Body of pancreas (tissue), 4 donors: ENCODE data around the gene FIBP. TPM values are rescaled to one million over a fixed set of nuclear protein-coding genes. Genes with fewer than 3 reads are reported as not detected.

Experiments used
- ATAC-seq: fragments of 150-250 bp; one replicate; pipeline ENCODE4 v1.9.1; 2016
- DNase-seq, 4 donors: peaks; one replicate each; pipeline ENCODE4 v3.0.0-alpha.2; 2019
- H3K27ac ChIP-seq, 4 donors: fragments of 200-600 bp; sonication (generic); 1 replicate in 3 of 4; 2 replicates in 1 of 4; pipeline versions ENCODE4 v1.5.1 to v1.6.1; 2016 to 2019; ENCODE audit warnings: mild to moderate bottlenecking in 1 of 4, mixed read lengths in 1 of 4, moderate library complexity in 1 of 4
- H3K27me3 ChIP-seq, 2 donors: fragments of 200-600 bp; sonication (generic); one replicate each; pipeline ENCODE4 v1.6.0; 2016; ENCODE audit warnings: mild to moderate bottlenecking in 1 of 2
- H3K36me3 ChIP-seq, 2 donors: fragments of 200-600 bp; sonication (generic); replicated peaks in 1 of 2; 2 replicates each; pipeline ENCODE4 v1.5.1; 2016; ENCODE audit warnings: low read depth in 2 of 2; ENCODE audit not compliant: insufficient read depth in 1 of 2
- H3K4me1 ChIP-seq: fragments of 200-600 bp; sonication (generic); one replicate; pipeline ENCODE4 v1.6.0; 2016
- H3K4me3 ChIP-seq, 2 donors: fragments of 200-600 bp; sonication (generic); 1 replicate in 1 of 2; 2 replicates in 1 of 2; pipeline ENCODE4 v1.5.1; 2016 to 2019
- H3K9me3 ChIP-seq, 3 donors: fragments of 200-600 bp; sonication (generic); 1 replicate in 2 of 3; 2 replicates in 1 of 3; pipeline ENCODE4 v1.5.1; 2016
- CTCF ChIP-seq, 7 experiments: fragments of 450-650 bp in 4 of 7; fragments of 200-600 bp in 3 of 7; sonication (generic) in 3 of 7; IDR thresholded peaks; one replicate each; pipeline ENCODE4 v1.5.1; 2016 to 2019; ENCODE audit warnings: antibody characterized with exemption in 7 of 7
- POLR2A ChIP-seq, 3 donors: fragments of 450-650 bp; IDR thresholded peaks; one replicate each; pipeline ENCODE4 v1.6.1; 2016; ENCODE audit warnings: antibody characterized with exemption in 3 of 3, mild to moderate bottlenecking in 2 of 3
- WGBS, 2 donors: methylation state at CpG; one replicate each; pipeline ENCODE4 v1.1.5; 2017; 5-methylcytosine and 5-hydroxymethylcytosine counted together
- intact Hi-C: fragments of 100-400 bp; cut with DNase I; formaldehyde crosslinking; loops from one replicate; pipeline ENCODE4 v1.15.1; 2023
- total RNA-seq, 2 donors: library from RNA; depleted of rRNA; stranded (reverse); fragments of >200 nt; gene quantifications; one replicate each; pipeline ENCODE4 v1.1.0, GENCODE V29; 2016

FIBP gene
- total RNA-seq, 2 donors from 2014 or later, result 40.2 to 49.5 TPM

GRCh38 chr11:65911682-65912568 is 23.7 kb upstream of the FIBP start:
- intact Hi-C loops, result no loop called here
- DNase-seq (peak in 2 of 4 donors; percentile 20 to 31), ATAC-seq (peak; percentile 21)
- TF ChIP-seq POLR2A (IDR thresholded peaks at IDR 0.05), result no peak
- TF ChIP-seq CTCF (IDR thresholded peaks at IDR 0.05), result peak in 4 of 7 experiments; percentile 17 to 31 (median 19)
- Histone ChIP-seq H3K9me3 (no peaks in the 10 kb centered on the region), H3K4me3 (no peak overlapping the region), H3K36me3 (no peaks in the 10 kb centered on the region), H3K4me1 (peaks cover 21% of the 10 kb centered on the region), H3K27ac (no peak overlapping the region), H3K27me3 (no peaks in the 10 kb centered on the region)
- WGBS, 2 donors, result 15 to 21% methylated on average over 12 to 14 of the region's 14 CpGs

GRCh38 chr11:65907878-65908277 is 19.6 kb upstream of the FIBP start:
- WGBS, 2 donors, result 76 to 84% methylated on average over 6 of the region's 6 CpGs

GRCh38 chr11:65906602-65907001 is 18.3 kb upstream of the FIBP start:
- intact Hi-C loops, result no loop called here
- no peaks in the 10 kb centered on the region for H3K9me3 ChIP-seq
- TF ChIP-seq POLR2A (IDR thresholded peaks at IDR 0.05) (no peak), CTCF (IDR thresholded peaks at IDR 0.05) (no peak)
- H3K4me3 ChIP-seq, result no peak overlapping the region
- 71 to 72% methylated on average over 5 of the region's 5 CpGs for WGBS, 2 donors
- no peaks in the 10 kb centered on the region for H3K36me3 ChIP-seq
- H3K27me3 ChIP-seq, result no peaks in the 10 kb centered on the region
- no peak for ATAC-seq
- DNase-seq, result no peak
- H3K4me1 ChIP-seq, result no peaks in the 10 kb centered on the region
- no peak overlapping the region for H3K27ac ChIP-seq

More at GRCh38 chr11:65907878-65908277, 19.6 kb upstream of the FIBP start:
- no peaks in the 10 kb centered on the region for H3K36me3 ChIP-seq
- no peak for ATAC-seq
- no peak overlapping the region for H3K27ac ChIP-seq
- no peak overlapping the region for H3K4me3 ChIP-seq
- no peak for DNase-seq
- intact Hi-C loops, result no loop called here
- no peaks in the 10 kb centered on the region for H3K9me3 ChIP-seq
- no peaks in the 10 kb centered on the region for H3K4me1 ChIP-seq
- H3K27me3 ChIP-seq, result no peaks in the 10 kb centered on the region
- no peak for TF ChIP-seq POLR2A (IDR thresholded peaks at IDR 0.05)
- no peak for TF ChIP-seq CTCF (IDR thresholded peaks at IDR 0.05)

- intact Hi-C loops, result no loop called here
- H3K27ac ChIP-seq, result no peak overlapping the region
- H3K27me3 ChIP-seq, result peaks cover 0 to 11% of the 10 kb centered on the region in 2 donors
- TF ChIP-seq CTCF (IDR thresholded peaks at IDR 0.05), result no peak
- WGBS, 2 donors, result 62 to 69% methylated on average over 8 of the region's 8 CpGs
- H3K36me3 ChIP-seq, result no peaks in the 10 kb centered on the region
- ATAC-seq (no peak), DNase-seq (no peak)
- H3K4me3 ChIP-seq, result no peak overlapping the region
- H3K9me3 ChIP-seq, result no peaks in the 10 kb centered on the region
- H3K4me1 ChIP-seq, result peaks cover 14% of the 10 kb centered on the region
These were observed 15.4 kb upstream of the FIBP start for GRCh38 chr11:65903715-65904114.
